KMS-11 (cell line): ENCODE measurements around the gene SDC4.
"Not testable (repeated sequence)": the region's sequence is repeated elsewhere in the genome, so short reads cannot be mapped to it uniquely, and the experiment has no call there.

Experiments
- H2AFZ ChIP-seq: fragments of 200-600 bp; sonication (generic); 2 replicates; pipeline ENCODE4 v1.6.1; 2016; ENCODE audit warnings: antibody characterized with exemption, mixed run types, low read depth
- H3K27ac ChIP-seq: fragments of 200-600 bp; sonication (generic); 2 replicates; pipeline ENCODE4 v1.6.1; 2016; ENCODE audit warnings: mild to moderate bottlenecking, mixed run types
- H3K27me3 ChIP-seq: fragments of 200-600 bp; sonication (generic); 2 replicates; pipeline ENCODE4 v1.6.1; 2017; ENCODE audit warnings: mild to moderate bottlenecking, low read depth, mixed run types, moderate library complexity; ENCODE audit not compliant: insufficient read depth
- H3K36me3 ChIP-seq: fragments of 200-600 bp; sonication (generic); 2 replicates; pipeline ENCODE4 v1.6.1; 2017; ENCODE audit warnings: mild to moderate bottlenecking, mixed run types; ENCODE audit not compliant: insufficient read depth
- H3K4me1 ChIP-seq: fragments of 200-600 bp; sonication (generic); 2 replicates; pipeline ENCODE4 v1.6.1; 2016; ENCODE audit warnings: mild to moderate bottlenecking, low read depth, mixed run types; ENCODE audit not compliant: poor library complexity, severe bottlenecking
- H3K4me2 ChIP-seq: fragments of 200-600 bp; sonication (generic); 2 replicates; pipeline ENCODE4 v1.7.0; 2016; ENCODE audit warnings: mild to moderate bottlenecking, mixed run types
- H3K4me3 ChIP-seq: fragments of 200-600 bp; sonication (generic); IDR thresholded peaks from 2 replicates; pipeline ENCODE4 v1.6.1; 2017; ENCODE audit warnings: low read depth, low read length, mixed read lengths; ENCODE audit not compliant: insufficient read depth
- H3K79me2 ChIP-seq: fragments of 200-600 bp; sonication (generic); 2 replicates; pipeline ENCODE4 v1.6.1; 2016; ENCODE audit warnings: low read depth, mixed run types; ENCODE audit not compliant: insufficient read depth
- H3K9ac ChIP-seq: fragments of 200-600 bp; sonication (generic); 2 replicates; pipeline ENCODE4 v1.6.1; 2016; ENCODE audit warnings: mild to moderate bottlenecking, mixed run types
- H4K20me1 ChIP-seq: fragments of 200-600 bp; sonication (generic); 2 replicates; pipeline ENCODE4 v1.6.1; 2016; ENCODE audit warnings: mild to moderate bottlenecking, mixed run types; ENCODE audit not compliant: insufficient read depth
- CTCF ChIP-seq: fragments of 200-600 bp; sonication (generic); conservative IDR thresholded peaks from 2 replicates; pipeline ENCODE4 v1.6.1; 2017; ENCODE audit warnings: low read depth, mild to moderate bottlenecking, antibody characterized with exemption, low read length, moderate library complexity, mixed read lengths

SDC4 gene

GRCh38 chr20:45353746-45354145 lies 5.5 kb upstream of the SDC4 start:
- H3K9ac ChIP-seq: no peak overlapping the region

GRCh38 chr20:45352729-45353128 lies 4.5 kb upstream of the SDC4 start:
- no peaks in the 10 kb centered on the region for H4K20me1 ChIP-seq
- TF ChIP-seq CTCF: no peak
- H3K79me2 ChIP-seq: no peaks in the 10 kb centered on the region
- H3K27ac ChIP-seq: no peak overlapping the region
- no peak overlapping the region for H3K4me3 ChIP-seq
- no peak overlapping the region for H3K4me2 ChIP-seq
- H3K27me3 ChIP-seq: no peaks in the 10 kb centered on the region
- no peak overlapping the region for H2AFZ ChIP-seq
- H3K36me3 ChIP-seq: no peaks in the 10 kb centered on the region
- H3K9ac ChIP-seq: no peak overlapping the region
- H3K4me1 ChIP-seq: peaks cover 46% of the 10 kb centered on the region

More at GRCh38 chr20:45353746-45354145, 5.5 kb upstream of the SDC4 start:
- Histone ChIP-seq H3K79me2 (no peaks in the 10 kb centered on the region), H3K4me3 (no peak overlapping the region), H4K20me1 (no peaks in the 10 kb centered on the region), H2AFZ (no peak overlapping the region), H3K4me2 (no peak overlapping the region), H3K27ac (no peak overlapping the region), H3K4me1 (peaks cover 42% of the 10 kb centered on the region), H3K36me3 (no peaks in the 10 kb centered on the region), H3K27me3 (no peaks in the 10 kb centered on the region)
- TF ChIP-seq CTCF: no peak

GRCh38 chr20:45350795-45351194 lies 2.6 kb upstream of the SDC4 start:
- H3K36me3 ChIP-seq, H3K79me2 ChIP-seq, H3K27me3 ChIP-seq, H3K9ac ChIP-seq, H4K20me1 ChIP-seq, H3K27ac ChIP-seq, H2AFZ ChIP-seq, H3K4me3 ChIP-seq: not testable (repeated sequence)
- peak overlapping the region; percentile 10; the same call in 1 of the 2 replicates for H3K4me2 ChIP-seq
- peaks cover 59% of the 10 kb centered on the region for H3K4me1 ChIP-seq

GRCh38 chr20:45350217-45350616 lies 2.0 kb upstream of the SDC4 start:
- Histone ChIP-seq H3K4me1 (peaks cover 59% of the 10 kb centered on the region), H3K27ac (no peak overlapping the region; the same call in 1 of the 2 replicates), H3K9ac (no peak overlapping the region), H3K4me2 (peak overlapping the region; percentile 10; the same call in 1 of the 2 replicates), H3K79me2 (no peaks in the 10 kb centered on the region; the same call in 1 of the 2 replicates), H4K20me1 (no peaks in the 10 kb centered on the region), H3K4me3 (no peak overlapping the region), H3K36me3 (no peaks in the 10 kb centered on the region), H3K27me3 (no peaks in the 10 kb centered on the region), H2AFZ (no peak overlapping the region)
- TF ChIP-seq CTCF: no peak

GRCh38 chr20:45347297-45347935 lies 808 bp downstream of the SDC4 start:
- Histone ChIP-seq H3K27me3 (no peaks in the 10 kb centered on the region), H3K4me1 (peaks cover 48% of the 10 kb centered on the region), H3K9ac (peak overlapping the region; percentile 69), H3K27ac (no peak overlapping the region), H4K20me1 (no peaks in the 10 kb centered on the region), H3K79me2 (no peaks in the 10 kb centered on the region; the same call in none of the 2 replicates), H2AFZ (peak overlapping the region; percentile 81), H3K4me2 (peak overlapping the region; percentile 79), H3K4me3 (no peak overlapping the region), H3K36me3 (no peaks in the 10 kb centered on the region)
- no peak for TF ChIP-seq CTCF
